Suprapubic skin (tissue), 4 donors: ENCODE results near the gene SPTLC3. TPM values are rescaled to one million over a fixed set of nuclear protein-coding genes. Genes with fewer than 3 reads are reported as not detected.

Experiments used
- DNase-seq, 2 donors: peaks; one replicate each; pipeline ENCODE4 v3.0.0-alpha.2; 2019; ENCODE audit warnings: low spot score in 2 of 2
- H3K27ac ChIP-seq: fragments of 200-600 bp; sonication (generic); one replicate; pipeline ENCODE4 v1.5.1; 2019
- H3K27me3 ChIP-seq: fragments of 200-600 bp; sonication (generic); one replicate; pipeline ENCODE4 v1.5.1; 2019
- H3K36me3 ChIP-seq: fragments of 200-600 bp; sonication (generic); one replicate; pipeline ENCODE4 v1.5.1; 2019
- H3K4me1 ChIP-seq: fragments of 200-600 bp; sonication (generic); one replicate; pipeline ENCODE4 v1.5.1; 2019
- H3K4me3 ChIP-seq: fragments of 200-600 bp; sonication (generic); one replicate; pipeline ENCODE4 v1.5.1; 2019; ENCODE audit warnings: mild to moderate bottlenecking
- H3K9me3 ChIP-seq: fragments of 200-600 bp; sonication (generic); one replicate; pipeline ENCODE4 v1.5.1; 2019
- CTCF ChIP-seq, 2 donors: fragments of 200-600 bp in 1 of 2; fragments of 450-650 bp in 1 of 2; sonication (generic) in 1 of 2; IDR thresholded peaks; one replicate each; pipeline ENCODE4 v1.5.1; 2016 to 2019; ENCODE audit warnings: antibody characterized with exemption in 2 of 2, mild to moderate bottlenecking in 1 of 2, moderate library complexity in 1 of 2
- EP300 ChIP-seq: sonication (generic); formaldehyde crosslinking; IDR thresholded peaks from one replicate; pipeline ENCODE4 v1.6.1; 2017; ENCODE audit warnings: antibody characterized with exemption
- POLR2A ChIP-seq, 2 donors: fragments of 450-650 bp; IDR thresholded peaks; one replicate each; pipeline ENCODE4 v1.6.1; 2017; ENCODE audit warnings: antibody characterized with exemption in 2 of 2, mild to moderate bottlenecking in 2 of 2, moderate library complexity in 2 of 2
- POLR2AphosphoS5 ChIP-seq, 3 donors: sonication (generic); formaldehyde crosslinking; IDR thresholded peaks; one replicate each; pipeline ENCODE4 v1.6.1; 2017; ENCODE audit warnings: antibody characterized with exemption in 3 of 3
- whole genome bisulfite sequencing: methylation state at CpG from one replicate; pipeline ENCODE4 v1.1.5; 2018; 5-methylcytosine and 5-hydroxymethylcytosine counted together
- total RNA-seq, 4 donors: library from RNA; depleted of rRNA; stranded (reverse); fragments of >200 nt; gene quantifications; one replicate each; pipeline ENCODE4 v1.1.0, GENCODE V29; 2016

The SPTLC3 gene
- total RNA-seq, 4 donors from 2014 or later = 54.1 to 83.0 (median 64.7) TPM

GRCh38 chr20:13082378-13082777 lies 73.6 kb downstream of the SPTLC3 start:
- no peak for TF ChIP-seq EP300
- TF ChIP-seq POLR2A (IDR thresholded peaks at IDR 0.05) = no peak
- no peak for TF ChIP-seq POLR2AphosphoS5 (IDR thresholded peaks at IDR 0.05)
- Histone ChIP-seq H3K4me1 (no peaks in the 10 kb centered on the region), H3K36me3 (peaks cover 5% of the 10 kb centered on the region), H3K27me3 (no peaks in the 10 kb centered on the region), H3K9me3 (no peaks in the 10 kb centered on the region), H3K27ac (no peak overlapping the region), H3K4me3 (no peak overlapping the region)
- no peak for DNase-seq

- no peaks in the 10 kb centered on the region for H3K9me3 ChIP-seq
- no peak for DNase-seq
- WGBS = 80% methylated on average over 3 of the region's 3 CpGs
These were observed 76.5 kb downstream of the SPTLC3 start for GRCh38 chr20:13085275-13085674.

GRCh38 chr20:13089950-13090469 lies 81.2 kb downstream of the SPTLC3 start:
- H3K27ac ChIP-seq = no peak overlapping the region
- 92% methylated on average over 1 of the region's 1 CpG for WGBS
- H3K9me3 ChIP-seq = no peaks in the 10 kb centered on the region
- H3K4me1 ChIP-seq = no peaks in the 10 kb centered on the region
- H3K4me3 ChIP-seq = no peak overlapping the region
- TF ChIP-seq POLR2AphosphoS5 (IDR thresholded peaks at IDR 0.05) = no peak
- TF ChIP-seq EP300 = no peak
- TF ChIP-seq POLR2A (IDR thresholded peaks at IDR 0.05) = no peak
- TF ChIP-seq CTCF (IDR thresholded peaks at IDR 0.05) = no peak
- no peak for DNase-seq
- peaks cover 14% of the 10 kb centered on the region for H3K36me3 ChIP-seq
- no peaks in the 10 kb centered on the region for H3K27me3 ChIP-seq

More at GRCh38 chr20:13085275-13085674, 76.5 kb downstream of the SPTLC3 start:
- no peak overlapping the region for H3K27ac ChIP-seq
- no peaks in the 10 kb centered on the region for H3K27me3 ChIP-seq
- no peak overlapping the region for H3K4me3 ChIP-seq
- no peaks in the 10 kb centered on the region for H3K4me1 ChIP-seq
- H3K36me3 ChIP-seq = no peaks in the 10 kb centered on the region
- no peak for TF ChIP-seq POLR2AphosphoS5 (IDR thresholded peaks at IDR 0.05)
- TF ChIP-seq CTCF (IDR thresholded peaks at IDR 0.05) = no peak
- no peak for TF ChIP-seq EP300
- no peak for TF ChIP-seq POLR2A (IDR thresholded peaks at IDR 0.05)

GRCh38 chr20:13092111-13092510 lies 83.3 kb downstream of the SPTLC3 start:
- Histone ChIP-seq H3K9me3 (no peaks in the 10 kb centered on the region), H3K4me1 (no peaks in the 10 kb centered on the region), H3K27ac (no peak overlapping the region), H3K36me3 (peaks cover 15% of the 10 kb centered on the region), H3K4me3 (no peak overlapping the region), H3K27me3 (no peaks in the 10 kb centered on the region)
- TF ChIP-seq CTCF (IDR thresholded peaks at IDR 0.05) (no peak), EP300 (no peak), POLR2A (IDR thresholded peaks at IDR 0.05) (no peak), POLR2AphosphoS5 (IDR thresholded peaks at IDR 0.05) (no peak)
- no peak for DNase-seq
- WGBS = 78% methylated on average over 2 of the region's 2 CpGs

GRCh38 chr20:13094976-13095375 lies 86.2 kb downstream of the SPTLC3 start:
- Histone ChIP-seq H3K27ac (no peak overlapping the region), H3K27me3 (no peaks in the 10 kb centered on the region), H3K36me3 (peaks cover 15% of the 10 kb centered on the region), H3K4me1 (peaks cover 9% of the 10 kb centered on the region), H3K9me3 (no peaks in the 10 kb centered on the region), H3K4me3 (no peak overlapping the region)
- 66% methylated on average over 4 of the region's 4 CpGs for WGBS
- DNase-seq = no peak
- no peak for TF ChIP-seq POLR2A (IDR thresholded peaks at IDR 0.05)
- TF ChIP-seq POLR2AphosphoS5 (IDR thresholded peaks at IDR 0.05) = no peak
- no peak for TF ChIP-seq EP300
- TF ChIP-seq CTCF (IDR thresholded peaks at IDR 0.05) = no peak
